ENCODE data around the gene DDT.

DNA sequence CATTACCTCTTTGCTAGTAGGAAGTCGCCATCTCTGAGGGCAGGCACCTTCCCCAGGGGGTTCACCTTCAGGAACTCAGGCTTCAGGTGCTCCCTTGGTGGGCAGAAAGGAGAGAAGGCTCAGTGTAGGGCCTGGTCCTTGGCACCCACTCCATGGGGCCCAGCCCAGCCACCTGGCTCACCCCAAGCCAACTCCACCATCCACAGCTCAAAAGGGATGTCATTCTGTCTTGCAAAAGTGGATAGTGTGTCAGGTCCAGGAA, 33.7 kb upstream of the DDT start:
- TF ChIP-seq, protein P1, sequence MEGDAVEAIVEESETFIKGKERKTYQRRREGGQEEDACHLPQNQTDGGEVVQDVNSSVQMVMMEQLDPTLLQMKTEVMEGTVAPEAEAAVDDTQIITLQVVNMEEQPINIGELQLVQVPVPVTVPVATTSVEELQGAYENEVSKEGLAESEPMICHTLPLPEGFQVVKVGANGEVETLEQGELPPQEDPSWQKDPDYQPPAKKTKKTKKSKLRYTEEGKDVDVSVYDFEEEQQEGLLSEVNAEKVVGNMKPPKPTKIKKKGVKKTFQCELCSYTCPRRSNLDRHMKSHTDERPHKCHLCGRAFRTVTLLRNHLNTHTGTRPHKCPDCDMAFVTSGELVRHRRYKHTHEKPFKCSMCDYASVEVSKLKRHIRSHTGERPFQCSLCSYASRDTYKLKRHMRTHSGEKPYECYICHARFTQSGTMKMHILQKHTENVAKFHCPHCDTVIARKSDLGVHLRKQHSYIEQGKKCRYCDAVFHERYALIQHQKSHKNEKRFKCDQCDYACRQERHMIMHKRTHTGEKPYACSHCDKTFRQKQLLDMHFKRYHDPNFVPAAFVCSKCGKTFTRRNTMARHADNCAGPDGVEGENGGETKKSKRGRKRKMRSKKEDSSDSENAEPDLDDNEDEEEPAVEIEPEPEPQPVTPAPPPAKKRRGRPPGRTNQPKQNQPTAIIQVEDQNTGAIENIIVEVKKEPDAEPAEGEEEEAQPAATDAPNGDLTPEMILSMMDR (conservative IDR thresholded peaks at IDR 0.05; ENCODE audit: low read length) = no peak
- TF ChIP-seq EZH2phosphoT487 (IDR thresholded peaks at IDR 0.05; ENCODE audit: borderline replicate concordance) = no peak

All from Loucy (cell line).